T-helper 2 cell treated with Interferon-gamma antibody and Interleukin-4, amounts not matched to agents 100 ng/mL and 5 ng/mL, for 36 hours (primary cell): ENCODE results near the gene MAD2L1BP. TPM values are rescaled to one million over a fixed set of nuclear protein-coding genes. Genes with fewer than 3 reads are reported as not detected.

Experiments
- intact Hi-C: fragments of 100-400 bp; cut with micrococcal nuclease; formaldehyde crosslinking; loops from one replicate; pipeline ENCODE4 v1.15.1; 2023
- total RNA-seq: library from RNA; stranded (reverse); gene quantifications from 2 replicates; pipeline ENCODE4 v1.2.3, GENCODE V29; 2022

MAD2L1BP gene
- total RNA-seq, 1 donor from 2014 or later = 40.1 TPM

DNA sequence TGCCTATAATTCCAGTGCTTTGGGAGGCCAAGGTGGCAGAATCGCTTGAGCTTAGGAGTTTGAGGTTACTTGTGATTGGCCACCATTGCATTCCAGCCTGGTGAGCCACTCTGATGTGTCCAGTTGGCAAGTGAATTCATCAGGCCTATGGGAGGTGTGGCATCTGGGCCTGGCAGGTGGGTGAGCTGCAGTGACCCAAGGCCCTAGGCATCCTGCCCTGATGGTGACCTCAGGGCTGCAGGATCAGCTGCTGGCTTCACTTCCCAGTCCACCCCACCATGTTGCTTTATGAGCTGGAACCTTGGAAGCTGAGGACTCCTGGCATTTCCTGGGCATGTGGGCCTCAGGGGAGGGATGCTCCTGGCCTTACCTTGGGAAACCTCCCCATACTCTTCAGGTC is 29.7 kb downstream of the MAD2L1BP start:
- intact Hi-C loops = loop anchor here (5.0 kb wide), 1 partner anchor 33 kb away; no protein-coding TSS in a partner anchor

DNA sequence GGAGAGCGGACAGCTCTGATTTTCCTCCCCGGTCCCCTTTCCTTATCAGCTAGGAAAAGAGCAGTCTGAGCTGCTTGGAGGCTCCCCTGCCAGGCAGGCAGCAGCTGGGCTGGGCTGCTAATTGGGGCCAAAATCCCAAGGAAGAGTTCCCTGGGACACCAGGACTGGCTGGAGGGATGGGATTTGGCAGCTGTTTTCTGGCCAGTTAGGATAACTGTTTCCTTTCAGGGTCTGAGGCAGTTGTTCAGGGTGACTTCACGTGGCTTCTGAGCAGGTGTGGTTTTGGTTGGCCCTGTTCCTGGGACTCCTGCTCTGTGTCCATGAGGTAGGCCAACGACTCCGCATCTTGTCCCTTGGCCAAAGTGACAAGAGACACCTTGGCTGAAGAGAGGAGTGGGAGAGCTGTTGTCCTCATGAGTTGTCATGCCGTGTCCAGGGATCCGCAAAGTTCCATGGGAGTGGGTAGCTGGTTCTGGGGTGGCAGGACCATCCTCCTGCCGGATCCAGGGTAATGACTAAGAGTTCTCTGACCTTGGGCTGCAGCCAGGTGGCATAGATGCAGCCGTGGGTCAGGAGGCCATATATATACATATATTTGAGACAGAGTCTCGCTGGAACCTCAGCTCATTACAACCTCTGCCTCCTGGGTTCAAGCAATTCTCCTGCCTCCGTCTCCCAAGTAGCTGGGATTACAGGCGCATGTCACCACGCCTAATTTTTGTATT is 30.7 kb downstream of the MAD2L1BP start:
- intact Hi-C loops = loop anchor here (5.0 kb wide), 1 partner anchor 34 kb away; no protein-coding TSS in a partner anchor

DNA sequence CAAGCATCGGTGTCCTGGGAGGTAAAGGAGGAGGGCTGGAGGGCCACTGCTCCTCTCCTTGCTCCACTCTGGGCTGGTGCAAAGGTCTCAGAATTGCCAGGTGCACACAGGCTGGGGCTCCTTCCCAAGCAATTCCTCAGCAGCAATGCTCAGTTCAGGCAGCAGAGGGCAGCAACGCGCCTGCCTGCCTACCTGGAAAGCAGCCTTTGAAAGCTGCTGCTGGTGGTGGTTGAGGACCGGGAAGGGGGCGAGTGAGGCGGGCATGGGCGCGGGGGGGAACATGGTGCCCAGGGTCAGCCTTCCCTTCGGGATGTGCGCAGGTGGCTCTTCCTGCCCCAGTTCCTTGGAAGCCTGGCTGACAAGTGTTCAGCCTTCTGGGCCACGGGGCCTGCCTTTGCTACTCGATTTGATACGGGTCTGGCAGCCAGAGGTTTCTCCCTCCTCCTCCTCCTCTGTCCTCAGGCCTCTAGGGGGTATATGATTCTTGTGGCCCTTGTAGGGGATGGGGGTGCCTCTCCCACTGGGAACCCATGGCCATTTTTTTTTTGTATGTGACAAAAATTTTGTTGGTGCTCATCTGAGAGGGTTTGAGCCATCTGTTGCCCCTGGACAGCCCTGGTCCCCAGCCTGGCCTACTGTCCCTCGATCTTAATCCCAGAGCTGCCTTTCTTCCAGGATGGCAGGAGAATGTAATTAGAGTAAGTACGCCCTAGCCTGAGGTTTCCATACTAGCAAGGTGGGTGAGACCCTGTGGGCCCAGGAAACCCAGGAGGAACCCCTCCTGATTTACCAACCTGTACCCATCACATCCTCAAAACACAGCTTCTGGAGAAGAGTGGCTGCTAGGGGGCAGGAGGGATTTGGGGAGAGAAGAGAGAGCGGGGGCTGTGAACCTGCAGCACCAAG is 31.9 kb downstream of the MAD2L1BP start:
- intact Hi-C loops = loop anchor here (1.0 to 5.0 kb wide), 5 partner anchors 35 to 412 kb away; no protein-coding TSS in a partner anchor

DNA sequence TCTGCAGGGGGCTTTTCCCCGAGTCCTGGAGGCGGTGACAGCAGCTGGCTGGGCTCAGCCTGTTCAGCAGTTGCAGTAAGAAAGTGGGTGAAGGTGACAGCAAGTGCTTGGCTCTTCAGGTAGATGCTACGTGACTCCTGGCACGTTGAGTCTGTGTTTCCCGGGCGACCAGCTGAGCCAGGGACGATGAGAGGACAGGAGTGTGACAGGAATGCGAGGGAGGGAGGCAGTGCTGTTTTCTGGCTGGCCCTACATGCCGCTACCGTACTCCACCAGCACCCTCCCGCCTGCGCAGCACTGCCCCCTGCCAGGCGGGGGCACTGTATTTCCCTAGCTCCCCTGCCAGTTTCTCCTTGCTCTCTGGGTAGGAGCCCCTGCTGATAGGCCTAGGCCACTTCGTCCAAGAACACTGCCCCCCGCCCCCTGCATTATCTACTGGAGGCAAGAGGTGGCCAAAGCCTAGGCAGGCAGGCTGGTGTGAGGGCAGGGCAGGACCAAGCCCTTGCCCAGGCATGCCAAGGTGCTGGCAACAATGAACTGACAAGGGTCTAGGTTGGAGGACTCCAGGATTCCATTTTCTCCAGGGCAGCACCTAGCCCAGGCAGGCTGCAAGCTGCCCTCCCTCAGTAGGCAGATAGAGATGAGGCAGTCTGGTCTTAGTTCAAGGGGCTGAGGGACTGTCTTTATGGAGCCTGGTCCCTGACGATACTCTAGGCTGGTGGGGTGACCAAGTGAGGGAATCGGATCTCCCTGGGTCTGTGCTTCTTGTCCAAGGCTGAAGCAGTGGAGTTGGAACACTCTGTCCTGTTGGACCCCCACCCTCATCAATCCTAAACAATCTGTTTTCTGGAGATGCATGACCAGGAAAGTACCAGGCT is 32.8 kb downstream of the MAD2L1BP start:
- intact Hi-C loops = loop anchor here (5.0 kb wide), 1 partner anchor 36 kb away; no protein-coding TSS in a partner anchor

DNA sequence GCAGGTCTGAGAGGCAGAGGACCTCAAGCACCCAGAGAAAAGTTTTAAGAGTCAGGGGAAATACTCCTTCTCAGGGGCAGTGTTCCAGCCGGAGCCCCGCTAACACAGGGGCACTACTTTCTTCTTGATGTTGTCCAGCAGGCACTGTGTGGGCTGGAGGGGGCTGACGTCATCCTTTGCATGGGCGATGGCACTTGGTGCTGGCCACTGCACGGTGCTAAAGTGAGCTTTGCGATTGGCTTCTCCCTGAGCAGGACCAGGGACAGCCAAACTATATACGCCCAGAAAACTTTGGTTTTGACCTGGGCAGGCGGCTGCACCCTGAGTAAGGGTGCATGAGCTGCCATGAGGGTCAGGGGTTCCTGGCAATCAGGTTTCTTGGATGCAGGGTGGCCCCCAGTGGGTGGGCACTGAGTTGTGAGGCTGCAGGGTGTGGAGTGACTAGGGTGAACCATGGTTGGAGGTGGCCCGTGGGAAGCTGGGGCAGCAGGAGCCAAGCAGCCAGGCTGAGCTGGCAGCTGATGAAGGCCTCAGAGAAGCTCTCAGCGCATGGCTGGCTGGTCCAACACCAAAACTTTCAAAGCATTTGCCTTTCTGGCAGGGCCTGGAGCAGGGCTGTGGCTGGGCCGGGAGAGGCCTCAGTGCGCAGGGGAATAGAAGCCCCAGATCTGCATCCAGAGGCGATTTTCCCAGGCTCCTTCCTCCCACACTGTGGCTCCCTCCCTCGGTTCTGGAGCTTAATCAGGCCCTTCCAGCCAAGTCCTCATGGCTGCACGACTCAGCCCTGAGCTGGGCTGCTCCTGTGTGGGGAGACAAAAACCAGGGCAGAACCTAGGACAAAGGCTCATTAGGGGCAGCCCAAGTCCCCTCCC is 33.6 kb downstream of the MAD2L1BP start:
- intact Hi-C loops = loop anchor here (5.0 kb wide), 1 partner anchor 37 kb away; no protein-coding TSS in a partner anchor

DNA sequence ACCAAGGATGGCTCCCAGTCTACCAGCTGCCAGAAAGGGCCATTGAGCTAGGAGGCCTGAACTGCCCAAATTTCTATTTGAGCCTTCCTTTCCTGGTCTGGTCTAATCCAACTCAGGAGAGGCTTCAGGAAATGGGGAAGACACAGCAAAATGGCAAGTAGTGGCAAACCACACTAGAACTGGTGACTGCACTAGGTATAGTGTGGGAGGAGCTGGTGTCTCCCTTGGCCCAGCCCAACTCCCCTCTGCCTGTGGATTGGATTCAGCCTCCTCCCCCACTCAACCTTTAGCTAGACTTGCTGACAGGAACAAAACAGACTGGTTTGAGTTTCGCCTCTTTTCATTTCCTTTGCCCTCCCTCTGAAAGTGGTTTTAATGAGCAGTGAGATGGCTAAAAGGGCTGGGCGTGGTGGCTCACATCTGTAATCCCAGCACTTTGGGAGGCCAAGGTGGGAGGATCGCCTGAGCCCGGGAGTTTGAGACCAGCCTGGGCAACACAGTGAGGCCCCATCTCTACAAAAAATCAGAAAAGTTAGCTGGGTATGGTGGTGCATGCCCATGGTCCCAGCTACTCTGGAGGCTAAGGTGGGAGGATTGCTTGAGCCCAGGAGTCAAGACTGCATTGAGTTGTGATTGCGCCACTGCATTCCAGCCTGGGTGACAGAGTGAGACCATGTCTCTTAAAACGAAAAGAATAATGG is 34.4 kb downstream of the MAD2L1BP start:
- intact Hi-C loops = loop anchor here (5.0 kb wide), 1 partner anchor 38 kb away; no protein-coding TSS in a partner anchor

DNA sequence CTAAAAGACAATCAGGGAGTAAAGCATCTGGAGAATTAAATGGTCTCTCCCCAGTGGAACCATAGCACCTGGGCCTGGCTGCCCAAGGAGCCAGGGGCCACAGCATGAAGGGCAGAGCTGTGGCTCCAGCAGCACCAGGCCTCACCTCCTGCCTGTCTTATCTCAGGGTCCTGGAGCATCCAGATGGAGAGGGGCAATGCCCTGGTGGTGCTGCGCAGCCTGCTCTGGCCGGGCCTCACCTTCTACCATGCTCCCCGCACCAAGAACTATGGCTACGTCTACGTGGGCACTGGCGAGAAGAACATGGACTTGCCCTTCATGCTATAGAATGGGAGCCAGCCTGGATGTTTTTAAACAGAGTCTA is 35.0 kb downstream of the MAD2L1BP start:
- intact Hi-C loops = no loop called here

DNA sequence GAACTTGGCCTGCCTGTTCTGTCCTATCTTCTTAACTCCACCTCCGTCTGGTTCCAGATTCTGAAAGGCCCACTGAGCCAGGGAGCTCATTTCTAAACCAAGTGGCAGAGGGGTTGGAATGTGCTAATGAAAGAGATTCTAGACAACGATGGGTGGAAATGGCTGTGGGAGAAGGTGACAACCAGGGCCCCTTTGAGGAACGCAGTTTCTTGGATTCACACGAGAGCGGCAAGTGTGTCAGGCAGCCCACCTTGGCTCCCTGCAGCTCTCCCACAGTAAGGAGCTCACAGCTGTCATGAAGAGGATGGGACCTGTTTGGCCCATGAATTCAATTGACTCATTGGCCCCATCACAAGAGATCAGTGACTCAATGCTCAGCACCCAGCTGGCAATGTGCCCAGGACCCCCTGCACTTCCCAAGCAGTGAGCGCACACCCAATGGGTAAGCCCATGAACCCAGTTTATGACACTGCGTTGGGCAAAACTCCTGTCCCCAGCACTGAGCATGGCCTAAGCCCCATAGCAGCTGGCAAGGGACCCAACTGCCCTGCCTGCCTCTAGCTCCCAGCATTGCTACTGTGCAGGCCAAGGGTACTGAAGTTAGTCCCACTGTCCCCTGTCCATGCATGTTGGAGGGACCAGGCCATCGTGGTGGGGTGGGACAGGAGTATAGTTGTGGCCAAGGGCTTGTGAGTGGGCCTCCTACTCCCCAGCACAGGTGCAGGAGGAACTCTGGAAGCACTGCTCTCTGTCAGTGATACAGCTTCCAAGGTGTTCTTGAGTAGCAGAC is 35.6 kb downstream of the MAD2L1BP start:
- intact Hi-C loops = no loop called here

DNA sequence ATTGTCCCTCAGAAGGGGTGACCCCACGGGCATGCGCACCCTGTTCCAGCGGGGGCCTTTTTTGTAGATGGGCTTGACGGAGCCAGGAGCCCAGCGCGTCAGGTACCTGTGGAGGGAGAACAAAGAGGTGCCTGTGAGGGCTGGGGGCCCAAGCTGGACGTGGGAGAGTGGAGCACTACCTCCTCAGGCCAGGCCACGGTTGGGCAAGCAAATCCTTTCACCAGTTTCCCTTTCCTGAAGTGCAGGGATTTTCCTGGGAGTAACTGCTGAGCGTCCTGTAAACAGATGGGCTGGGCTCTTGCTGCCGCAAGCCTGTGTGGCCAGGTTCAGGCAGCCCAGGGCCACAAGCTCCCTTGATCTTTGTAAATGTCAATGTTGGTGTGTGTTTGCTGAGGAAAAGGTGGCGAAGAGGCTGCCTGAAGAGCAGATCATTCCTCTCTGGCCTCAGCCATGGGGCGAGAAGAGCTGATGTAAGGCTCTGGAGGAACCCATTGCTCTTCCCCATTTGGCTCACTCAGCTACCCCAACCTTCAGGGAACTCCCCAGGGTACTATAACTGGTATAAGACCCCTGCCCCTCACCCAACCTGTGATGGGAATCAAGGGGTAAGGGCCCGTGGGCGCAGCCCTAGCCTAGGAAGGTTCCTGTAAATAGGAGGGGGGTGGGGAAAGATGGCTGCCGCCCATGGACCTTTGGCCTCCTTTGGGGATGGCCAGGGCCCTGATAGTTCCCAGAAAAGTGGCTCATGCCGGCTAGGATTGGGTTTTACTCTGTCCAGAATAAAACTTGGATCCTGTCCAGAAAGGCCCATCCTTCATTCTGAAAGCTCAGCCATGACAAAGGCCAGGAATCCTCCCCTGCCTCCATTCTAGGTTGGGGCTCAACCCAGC is 36.4 kb downstream of the MAD2L1BP start:
- intact Hi-C loops = no loop called here

DNA sequence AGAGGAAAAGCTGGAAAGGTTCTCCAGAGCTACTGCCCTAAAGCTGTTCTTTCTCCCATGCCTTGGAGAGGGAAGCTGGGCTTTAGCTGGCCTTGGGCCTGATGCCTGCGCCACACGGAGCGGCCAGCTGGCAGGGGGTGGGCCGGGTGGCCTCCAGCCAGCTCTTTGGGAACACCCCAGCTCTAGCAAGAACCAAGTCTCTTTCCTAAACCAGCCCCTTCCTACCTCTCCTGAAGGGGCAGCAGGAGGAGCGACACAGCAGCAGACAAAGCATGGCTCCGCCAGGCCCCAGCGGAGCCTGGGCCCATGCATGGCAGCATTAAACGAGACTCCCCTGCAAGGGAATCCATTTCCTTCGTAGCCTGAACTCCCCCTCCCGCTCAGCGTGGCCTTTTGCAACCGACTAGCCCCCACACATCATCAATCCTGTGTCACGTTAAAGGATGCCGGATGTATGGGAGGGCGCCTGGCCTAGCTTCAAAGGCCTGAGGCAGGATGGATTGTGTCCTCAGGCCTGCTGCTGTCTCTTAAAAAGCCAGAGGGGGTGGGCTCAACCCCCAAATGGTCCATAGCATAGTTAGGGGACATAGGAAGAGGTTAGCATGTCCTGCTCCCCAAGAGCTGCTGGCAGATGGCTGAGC is 37.9 kb downstream of the MAD2L1BP start:
- intact Hi-C loops = no loop called here

DNA sequence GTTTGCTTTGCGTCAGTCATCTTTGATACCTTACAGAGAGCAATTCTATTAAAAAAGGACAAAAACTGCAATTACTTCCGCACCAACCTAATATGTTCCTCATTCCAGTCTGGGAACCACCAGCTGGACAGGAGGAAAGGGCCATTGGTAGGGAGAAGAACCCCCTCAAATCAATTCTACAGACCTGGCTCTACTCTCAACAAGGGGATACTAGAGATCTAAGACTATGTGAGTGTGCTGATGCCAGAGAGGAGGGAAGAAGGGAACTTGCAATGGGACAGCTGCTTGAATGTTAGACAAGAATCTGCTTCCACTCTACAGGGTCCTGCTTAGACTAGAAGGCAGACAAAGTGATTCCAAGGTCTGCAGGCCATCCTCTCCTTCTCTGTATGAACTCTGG is 38.7 kb downstream of the MAD2L1BP start:
- intact Hi-C loops = no loop called here

DNA sequence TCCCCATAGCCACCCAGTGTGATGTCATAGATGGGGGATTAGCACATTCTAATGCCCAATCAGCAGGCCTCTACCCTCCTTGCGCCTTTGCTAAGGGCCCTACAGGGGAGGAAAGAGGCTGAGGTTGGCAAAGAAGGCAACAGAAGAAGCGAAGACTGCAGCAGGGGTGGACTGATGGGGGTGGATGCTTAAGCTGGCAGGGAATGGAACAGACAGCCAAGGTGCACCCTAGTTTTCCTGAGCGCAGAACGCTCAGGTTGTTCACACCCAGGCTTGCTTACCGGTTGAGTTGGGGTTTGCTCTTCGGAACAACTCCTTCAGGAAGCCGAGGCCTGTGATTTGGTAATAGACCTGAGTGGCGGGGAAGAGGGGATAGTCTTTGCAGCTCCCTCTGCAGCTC is 39.3 kb downstream of the MAD2L1BP start:
- intact Hi-C loops = no loop called here

DNA sequence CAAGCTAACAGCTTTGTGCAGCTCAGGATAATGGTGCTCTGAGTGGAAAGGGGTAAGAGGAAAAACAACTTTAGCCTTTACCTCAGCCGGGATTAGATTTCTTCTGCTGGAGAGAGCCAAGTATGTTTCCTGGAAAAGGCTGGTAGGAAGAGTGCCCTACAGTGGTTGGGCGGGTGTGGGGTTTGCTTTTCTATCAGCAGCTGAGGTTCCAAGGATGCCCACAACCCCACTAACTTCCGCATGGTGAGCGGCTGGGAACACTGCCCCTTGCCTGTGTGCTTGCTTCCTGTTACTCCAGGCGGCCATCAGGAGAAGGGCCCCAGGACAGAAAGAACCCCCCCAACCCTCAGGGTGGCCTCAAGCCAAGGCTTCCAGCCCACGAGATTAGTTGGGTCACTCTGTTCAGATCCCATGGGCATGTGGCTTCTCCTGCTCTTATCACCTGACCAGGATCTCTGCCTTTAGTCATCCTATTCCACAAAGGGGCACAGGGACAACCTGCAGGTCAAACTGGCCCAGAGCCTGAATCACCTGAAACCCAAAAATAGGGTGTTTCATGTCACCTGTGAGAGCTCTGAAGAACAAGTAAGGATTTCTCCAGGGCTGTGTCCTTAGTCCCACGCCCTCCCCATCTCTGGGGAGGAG is 41.4 kb downstream of the MAD2L1BP start:
- intact Hi-C loops = no loop called here

DNA sequence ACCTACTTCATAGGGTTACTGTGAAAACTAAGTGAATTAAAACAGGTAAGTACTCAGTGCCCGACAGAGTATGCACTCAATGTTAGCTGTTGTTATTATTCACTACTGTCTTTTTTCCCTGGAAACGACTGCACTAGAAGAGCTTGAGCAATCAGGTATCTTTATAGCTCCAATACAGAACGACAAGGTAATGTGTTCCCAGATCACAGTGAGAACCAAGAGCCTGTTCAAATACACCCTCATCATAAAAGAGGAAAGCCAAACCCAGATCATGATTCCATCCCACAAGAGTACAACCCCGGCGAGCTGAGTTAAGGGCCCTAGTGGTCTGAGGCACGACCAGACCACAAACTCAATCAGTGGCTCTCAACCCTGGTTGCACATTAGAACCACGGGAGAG is 42.1 kb downstream of the MAD2L1BP start:
- intact Hi-C loops = no loop called here

DNA sequence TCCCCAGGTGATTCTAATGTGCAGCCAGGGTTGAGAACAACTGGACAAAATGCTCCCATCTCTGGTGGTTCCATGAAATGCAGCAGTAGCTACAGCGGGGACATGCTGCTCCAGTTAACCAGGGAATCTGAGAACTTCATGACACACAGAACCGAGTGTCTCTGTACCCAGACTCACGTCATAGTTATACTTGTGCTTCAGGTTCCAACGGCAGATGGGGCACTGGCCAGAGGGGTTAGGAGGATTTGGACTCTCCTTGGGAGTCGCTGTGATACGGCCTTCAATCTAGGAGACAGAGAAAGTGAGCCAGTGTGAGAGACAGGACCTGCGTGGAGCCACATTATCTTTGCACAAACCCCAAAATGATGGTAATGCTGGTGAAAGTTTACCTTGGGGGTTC is 42.7 kb downstream of the MAD2L1BP start:
- intact Hi-C loops = no loop called here

DNA sequence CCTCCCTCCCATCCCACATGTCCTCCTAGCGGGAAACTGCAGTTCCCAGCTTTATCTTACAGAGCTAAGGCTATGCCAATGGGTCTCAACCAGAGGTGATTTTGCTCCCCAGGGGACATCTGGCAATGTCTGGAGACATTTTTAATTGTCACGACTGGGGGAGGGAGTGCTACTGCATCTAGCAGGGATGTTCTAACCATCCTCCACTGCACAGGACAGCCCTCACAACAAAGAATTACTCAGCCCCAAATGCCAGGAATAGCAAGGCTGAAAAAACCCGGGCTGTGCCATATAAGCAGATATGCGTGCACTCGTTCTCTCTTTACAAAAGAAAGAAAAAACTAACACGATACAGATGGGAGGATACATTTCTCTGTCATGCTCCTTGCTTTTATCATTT is 43.4 kb downstream of the MAD2L1BP start:
- intact Hi-C loops = no loop called here
